ENCODE results near the gene PPP1R9A. TPM values are rescaled to one million over a fixed set of nuclear protein-coding genes. Genes with fewer than 3 reads are reported as not detected.

The PPP1R9A gene
- polyA plus RNA-seq, 1 experiment, result 0.02 TPM

DNA sequence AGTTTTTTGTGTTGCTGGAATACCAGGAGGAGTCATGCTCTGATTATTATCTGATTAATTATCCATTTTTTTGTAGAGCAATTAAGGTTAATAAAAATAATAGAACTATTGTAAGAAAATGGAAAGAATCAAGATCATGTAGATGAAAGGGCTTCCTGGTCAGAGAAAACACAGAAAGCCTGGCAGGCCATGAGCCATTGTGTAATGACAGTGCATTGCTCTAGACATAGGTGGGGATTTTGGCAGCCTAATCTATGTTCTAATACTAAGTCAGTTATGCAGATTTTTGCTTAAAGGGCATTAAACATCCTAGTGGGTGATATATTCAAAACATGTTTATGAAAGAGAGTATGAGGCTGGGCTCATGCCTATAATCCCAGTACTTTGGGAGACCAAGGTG is 198.2 kb downstream of the PPP1R9A start:
- Histone ChIP-seq H3K4me3 (ENCODE audit: low read depth, low read length) (no peak overlapping the region), H3K9me3 (ENCODE audit: control insufficient read depth, insufficient read depth, low read length) (no peaks in the 10 kb centered on the region), H3K27me3 (ENCODE audit: control insufficient read depth, insufficient read depth, low read length) (no peaks in the 10 kb centered on the region), H3K27ac (ENCODE audit: low read depth, low read length) (no peak overlapping the region)
- ChIA-PET POLR2A (no interaction called here), CTCF (no interaction called here)
- TF ChIP-seq, protein P1, sequence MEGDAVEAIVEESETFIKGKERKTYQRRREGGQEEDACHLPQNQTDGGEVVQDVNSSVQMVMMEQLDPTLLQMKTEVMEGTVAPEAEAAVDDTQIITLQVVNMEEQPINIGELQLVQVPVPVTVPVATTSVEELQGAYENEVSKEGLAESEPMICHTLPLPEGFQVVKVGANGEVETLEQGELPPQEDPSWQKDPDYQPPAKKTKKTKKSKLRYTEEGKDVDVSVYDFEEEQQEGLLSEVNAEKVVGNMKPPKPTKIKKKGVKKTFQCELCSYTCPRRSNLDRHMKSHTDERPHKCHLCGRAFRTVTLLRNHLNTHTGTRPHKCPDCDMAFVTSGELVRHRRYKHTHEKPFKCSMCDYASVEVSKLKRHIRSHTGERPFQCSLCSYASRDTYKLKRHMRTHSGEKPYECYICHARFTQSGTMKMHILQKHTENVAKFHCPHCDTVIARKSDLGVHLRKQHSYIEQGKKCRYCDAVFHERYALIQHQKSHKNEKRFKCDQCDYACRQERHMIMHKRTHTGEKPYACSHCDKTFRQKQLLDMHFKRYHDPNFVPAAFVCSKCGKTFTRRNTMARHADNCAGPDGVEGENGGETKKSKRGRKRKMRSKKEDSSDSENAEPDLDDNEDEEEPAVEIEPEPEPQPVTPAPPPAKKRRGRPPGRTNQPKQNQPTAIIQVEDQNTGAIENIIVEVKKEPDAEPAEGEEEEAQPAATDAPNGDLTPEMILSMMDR (IDR thresholded peaks at IDR 0.05; ENCODE audit: low read depth, low read length), result no peak
- no peak for DNase-seq (ENCODE audit: low read depth, low spot score)

DNA sequence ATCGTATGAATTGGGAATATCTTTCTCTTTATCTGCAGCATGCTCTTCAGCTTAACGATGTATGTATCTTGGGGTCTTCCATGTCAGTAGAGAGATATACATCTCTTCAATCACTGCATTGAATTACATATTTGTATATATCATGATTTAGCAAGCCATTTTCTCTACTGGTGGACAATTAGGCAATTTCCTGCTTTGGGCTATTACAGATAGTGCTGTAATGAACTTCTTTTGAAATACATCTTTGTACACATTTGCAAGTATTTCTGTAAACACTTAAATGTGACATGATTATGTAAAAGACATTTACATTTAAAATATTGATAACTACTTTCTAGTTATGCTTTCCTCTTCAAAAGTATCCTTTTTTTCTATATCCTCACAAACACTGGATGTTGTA is 199.0 kb downstream of the PPP1R9A start:
- POLR2A ChIA-PET, result no interaction called here
- Histone ChIP-seq H3K9me3 (ENCODE audit: control insufficient read depth, insufficient read depth, low read length) (no peaks in the 10 kb centered on the region), H3K4me3 (ENCODE audit: low read depth, low read length) (no peak overlapping the region), H3K27ac (ENCODE audit: low read depth, low read length) (no peak overlapping the region), H3K27me3 (ENCODE audit: control insufficient read depth, insufficient read depth, low read length) (no peaks in the 10 kb centered on the region)
- CTCF ChIA-PET, result no interaction called here
- TF ChIP-seq, protein P1 (IDR thresholded peaks at IDR 0.05; ENCODE audit: low read depth, low read length), result no peak
- DNase-seq (ENCODE audit: low read depth, low spot score), result no peak

DNA sequence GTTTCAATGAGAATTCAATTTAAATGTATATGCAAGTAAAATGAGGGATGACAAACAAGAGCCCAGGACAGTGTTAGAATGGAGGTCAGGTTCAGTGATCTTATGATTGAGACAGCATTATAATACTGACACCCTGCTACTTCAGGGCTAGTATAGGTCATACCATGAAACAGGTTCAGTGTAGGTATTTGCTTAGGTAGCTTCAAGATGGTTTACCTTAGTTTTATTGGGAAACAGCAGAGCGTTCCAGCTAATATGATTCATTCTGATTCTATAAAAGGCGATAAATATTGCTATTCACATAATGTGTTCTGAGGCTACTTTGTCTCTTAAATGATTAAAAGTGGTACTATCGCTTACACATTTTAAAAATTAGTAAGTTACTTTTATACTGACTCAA is 203.3 kb downstream of the PPP1R9A start:
- Histone ChIP-seq H3K27ac (ENCODE audit: low read depth, low read length) (no peak overlapping the region), H3K27me3 (ENCODE audit: control insufficient read depth, insufficient read depth, low read length) (no peaks in the 10 kb centered on the region), H3K9me3 (ENCODE audit: control insufficient read depth, insufficient read depth, low read length) (no peaks in the 10 kb centered on the region), H3K4me3 (ENCODE audit: low read depth, low read length) (no peak overlapping the region)
- TF ChIP-seq, protein P1 (IDR thresholded peaks at IDR 0.05; ENCODE audit: low read depth, low read length), result no peak
- CTCF ChIA-PET, result no interaction called here
- POLR2A ChIA-PET, result no interaction called here
- no peak for DNase-seq (ENCODE audit: low read depth, low spot score)

DNA sequence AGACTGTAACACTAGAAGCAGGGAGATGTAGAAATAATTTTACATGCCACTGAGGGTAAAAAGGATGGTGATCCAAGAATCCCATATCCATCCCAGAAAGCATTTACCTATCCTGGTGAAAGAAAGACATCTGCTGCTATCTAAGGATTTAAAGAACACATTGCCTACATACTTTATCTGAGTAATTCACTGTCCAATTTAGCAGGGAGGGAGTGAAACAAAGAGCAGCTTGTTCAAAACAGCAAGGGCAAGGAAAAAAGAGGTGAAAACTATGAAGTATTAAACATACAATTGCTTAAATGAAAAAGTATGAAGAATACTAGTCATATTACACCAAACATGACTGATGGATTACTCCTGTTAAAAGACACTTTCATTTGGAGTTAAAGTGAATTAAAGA is 206.2 kb downstream of the PPP1R9A start:
- H3K4me3 ChIP-seq (ENCODE audit: low read depth, low read length), result no peak overlapping the region
- no peaks in the 10 kb centered on the region for H3K9me3 ChIP-seq (ENCODE audit: control insufficient read depth, insufficient read depth, low read length)
- no peak overlapping the region for H3K27ac ChIP-seq (ENCODE audit: low read depth, low read length)
- ChIA-PET CTCF (no interaction called here), POLR2A (no interaction called here)
- no peak for DNase-seq (ENCODE audit: low read depth, low spot score)
- no peaks in the 10 kb centered on the region for H3K27me3 ChIP-seq (ENCODE audit: control insufficient read depth, insufficient read depth, low read length)
- TF ChIP-seq, protein P1 (IDR thresholded peaks at IDR 0.05; ENCODE audit: low read depth, low read length), result no peak

DNA sequence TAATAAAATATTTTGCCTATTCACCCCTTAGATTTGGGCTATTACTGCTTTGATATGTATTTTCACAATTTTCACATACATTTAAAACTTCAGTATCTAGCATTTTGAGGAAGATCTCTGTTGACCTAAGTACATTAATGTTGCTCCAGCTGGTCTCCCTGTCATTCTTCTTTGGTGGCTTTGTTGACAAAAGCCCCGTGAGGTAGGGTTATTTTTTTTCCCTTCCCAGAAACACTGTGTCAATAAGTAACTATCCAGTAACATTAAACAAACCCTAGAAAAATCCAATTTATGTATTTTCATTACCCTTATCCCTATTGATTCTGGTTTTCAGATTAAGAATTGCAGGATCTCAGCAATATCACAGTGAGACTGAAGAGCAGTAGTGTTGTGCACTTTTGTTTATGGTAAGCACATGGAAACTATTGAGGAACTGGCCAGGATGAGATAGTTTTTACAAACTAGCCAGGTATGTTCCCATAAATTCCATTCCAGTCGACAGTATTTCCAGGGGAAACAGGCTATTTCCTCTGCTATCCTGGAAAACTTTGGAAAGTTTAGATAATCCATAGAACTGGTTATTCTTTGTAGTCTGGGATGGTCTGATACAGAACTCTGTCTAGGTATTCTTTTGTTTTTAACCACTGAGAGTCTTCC is 218.8 kb downstream of the PPP1R9A start:
- ChIA-PET POLR2A (no interaction called here), CTCF (no interaction called here)
- TF ChIP-seq, protein P1 (IDR thresholded peaks at IDR 0.05; ENCODE audit: low read depth, low read length), result no peak

More for the DNA sequence above, 218.8 kb downstream of the PPP1R9A start:
- Histone ChIP-seq H3K27ac (ENCODE audit: low read depth, low read length) (no peak overlapping the region), H3K4me3 (ENCODE audit: low read depth, low read length) (no peak overlapping the region), H3K9me3 (ENCODE audit: control insufficient read depth, insufficient read depth, low read length) (no peaks in the 10 kb centered on the region), H3K27me3 (ENCODE audit: control insufficient read depth, insufficient read depth, low read length) (no peaks in the 10 kb centered on the region)
- no peak for DNase-seq (ENCODE audit: low read depth, low spot score)

Data from AG04450 (cell line).